RKO (cell line): ENCODE data around the gene TOX3.

ENCODE experiments used
- DNase-seq: peaks from one replicate; pipeline ENCODE4 v3.0.0-alpha.2; 2016; ENCODE audit warnings: low spot score

TOX3 gene

GRCh38 chr16:52537516-52537915, 9.4 kb downstream of the TOX3 start:
- no peak for DNase-seq

- DNase-seq, result no peak
Observed at GRCh38 chr16:52535076-52535475, 11.9 kb downstream of the TOX3 start.

- DNase-seq, result no peak
Observed at GRCh38 chr16:52533296-52533695, 13.6 kb downstream of the TOX3 start.

GRCh38 chr16:52532384-52532783, 14.6 kb downstream of the TOX3 start:
- DNase-seq, result no peak

GRCh38 chr16:52529226-52529625, 17.7 kb downstream of the TOX3 start:
- DNase-seq, result no peak

- peak; percentile 3 for DNase-seq
Observed at GRCh38 chr16:52528393-52529065, 18.4 kb downstream of the TOX3 start.

- no peak for DNase-seq
Observed at GRCh38 chr16:52526830-52527229, 20.1 kb downstream of the TOX3 start.

GRCh38 chr16:52526116-52526828, 20.7 kb downstream of the TOX3 start:
- DNase-seq, result no peak

- DNase-seq, result no peak
Observed at GRCh38 chr16:52521570-52521969, 25.4 kb downstream of the TOX3 start.

- no peak for DNase-seq
Observed at GRCh38 chr16:52518884-52519283, 28.1 kb downstream of the TOX3 start.

GRCh38 chr16:52515068-52515671, 31.8 kb downstream of the TOX3 start:
- DNase-seq, result no peak

- DNase-seq, result no peak
Observed at GRCh38 chr16:52512297-52512987, 34.5 kb downstream of the TOX3 start.

- DNase-seq, result no peak
Observed at GRCh38 chr16:52501746-52502145, 45.2 kb downstream of the TOX3 start.

- DNase-seq, result no peak
Observed at GRCh38 chr16:52500963-52501362, 46.0 kb downstream of the TOX3 start.

GRCh38 chr16:52499060-52499440, 47.9 kb downstream of the TOX3 start:
- DNase-seq, result no peak

GRCh38 chr16:52498328-52499059, 48.4 kb downstream of the TOX3 start:
- no peak for DNase-seq

GRCh38 chr16:52497067-52497816, 49.7 kb downstream of the TOX3 start:
- DNase-seq, result no peak

- DNase-seq, result no peak
Observed at GRCh38 chr16:52496051-52496876, 50.7 kb downstream of the TOX3 start.

- no peak for DNase-seq
Observed at GRCh38 chr16:52494621-52495020, 52.3 kb downstream of the TOX3 start.

GRCh38 chr16:52494145-52494544, 52.8 kb downstream of the TOX3 start:
- DNase-seq, result no peak
